ENCODE results near the gene OSBPL7. TPM values are rescaled to one million over a fixed set of nuclear protein-coding genes. Genes with fewer than 3 reads are reported as not detected.

The OSBPL7 gene
- total RNA-seq, 1 donor from 2014 or later: 5.1 TPM

DNA sequence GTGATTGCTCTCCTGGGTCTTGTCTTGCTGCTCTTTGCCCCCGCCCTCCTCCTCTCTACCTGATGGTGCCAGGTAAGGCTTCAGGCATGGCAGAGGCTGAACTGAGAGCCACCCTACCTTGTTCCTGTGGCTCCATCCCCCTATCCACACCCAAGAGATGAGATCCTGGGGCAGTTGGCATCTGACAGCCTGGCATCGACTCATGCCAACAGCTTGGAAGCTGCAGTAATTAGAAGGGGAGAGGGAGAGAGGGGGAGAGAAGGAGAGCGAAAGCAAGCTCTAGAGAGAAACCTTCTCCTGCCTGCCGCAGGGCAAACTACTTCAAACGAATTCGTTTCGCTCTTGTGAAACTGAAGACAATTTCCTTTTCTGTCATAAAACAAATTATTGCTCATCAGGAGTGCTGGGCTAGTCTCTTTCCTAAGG lies 43.2 kb upstream of the OSBPL7 start:
- H3K27me3 Mint-ChIP-seq (ENCODE audit: insufficient read depth, low read depth): peaks cover 17% of the 10 kb centered on the region
- DNase-seq (ENCODE audit: low spot score): no peak
- H3K4me2 ChIP-seq: no peak overlapping the region
- no peak overlapping the region for H2AFZ ChIP-seq (replicated peaks)
- no peaks in the 10 kb centered on the region for H3K9me3 ChIP-seq (ENCODE audit: low read depth)
- peaks cover 15% of the 10 kb centered on the region for H3K27me3 ChIP-seq
- H4K20me1 ChIP-seq (ENCODE audit: low read depth): no peaks in the 10 kb centered on the region
- peaks cover 8% of the 10 kb centered on the region for H3K4me1 ChIP-seq
- no peaks in the 10 kb centered on the region for H3K36me3 Mint-ChIP-seq
- H3K4me3 Mint-ChIP-seq: no peak overlapping the region
- TF ChIP-seq EZH2 (IDR thresholded peaks at IDR 0.05): no peak
- TF ChIP-seq, protein P1, sequence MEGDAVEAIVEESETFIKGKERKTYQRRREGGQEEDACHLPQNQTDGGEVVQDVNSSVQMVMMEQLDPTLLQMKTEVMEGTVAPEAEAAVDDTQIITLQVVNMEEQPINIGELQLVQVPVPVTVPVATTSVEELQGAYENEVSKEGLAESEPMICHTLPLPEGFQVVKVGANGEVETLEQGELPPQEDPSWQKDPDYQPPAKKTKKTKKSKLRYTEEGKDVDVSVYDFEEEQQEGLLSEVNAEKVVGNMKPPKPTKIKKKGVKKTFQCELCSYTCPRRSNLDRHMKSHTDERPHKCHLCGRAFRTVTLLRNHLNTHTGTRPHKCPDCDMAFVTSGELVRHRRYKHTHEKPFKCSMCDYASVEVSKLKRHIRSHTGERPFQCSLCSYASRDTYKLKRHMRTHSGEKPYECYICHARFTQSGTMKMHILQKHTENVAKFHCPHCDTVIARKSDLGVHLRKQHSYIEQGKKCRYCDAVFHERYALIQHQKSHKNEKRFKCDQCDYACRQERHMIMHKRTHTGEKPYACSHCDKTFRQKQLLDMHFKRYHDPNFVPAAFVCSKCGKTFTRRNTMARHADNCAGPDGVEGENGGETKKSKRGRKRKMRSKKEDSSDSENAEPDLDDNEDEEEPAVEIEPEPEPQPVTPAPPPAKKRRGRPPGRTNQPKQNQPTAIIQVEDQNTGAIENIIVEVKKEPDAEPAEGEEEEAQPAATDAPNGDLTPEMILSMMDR (IDR thresholded peaks at IDR 0.05): no peak
- no peak for TF ChIP-seq EZH2phosphoT487 (IDR thresholded peaks at IDR 0.05)
- peaks cover 6% of the 10 kb centered on the region for H3K4me1 Mint-ChIP-seq
- no peaks in the 10 kb centered on the region for H3K79me2 ChIP-seq (ENCODE audit: low read depth)
- peaks cover 1% of the 10 kb centered on the region for H3F3A ChIP-seq (ENCODE audit: low read depth)
- no peak overlapping the region for H3K27ac Mint-ChIP-seq
- no peak overlapping the region for H3K4me3 ChIP-seq
- no peaks in the 10 kb centered on the region for H3K9me3 Mint-ChIP-seq
- no peaks in the 10 kb centered on the region for H3K36me3 ChIP-seq
- H3K9ac ChIP-seq: no peak overlapping the region
- no peak overlapping the region for H3K27ac ChIP-seq

- Histone ChIP-seq H3K4me3 (no peak overlapping the region), H3K27ac (no peak overlapping the region), H2AFZ (replicated peaks) (no peak overlapping the region), H3K27me3 (peaks cover 22% of the 10 kb centered on the region), H3K36me3 (no peaks in the 10 kb centered on the region), H3K9ac (no peak overlapping the region), H3K79me2 (ENCODE audit: low read depth) (no peaks in the 10 kb centered on the region), H3K4me2 (no peak overlapping the region), H3K9me3 (ENCODE audit: low read depth) (no peaks in the 10 kb centered on the region), H3F3A (ENCODE audit: low read depth) (no peaks in the 10 kb centered on the region), H4K20me1 (ENCODE audit: low read depth) (no peaks in the 10 kb centered on the region), H3K4me1 (peaks cover 5% of the 10 kb centered on the region)
- Mint-ChIP-seq H3K27ac (no peak overlapping the region), H3K27me3 (ENCODE audit: insufficient read depth, low read depth) (peaks cover 29% of the 10 kb centered on the region), H3K4me3 (no peak overlapping the region), H3K9me3 (no peaks in the 10 kb centered on the region), H3K36me3 (no peaks in the 10 kb centered on the region), H3K4me1 (no peaks in the 10 kb centered on the region)
- DNase-seq (ENCODE audit: low spot score): no peak
- no peak for TF ChIP-seq EZH2 (IDR thresholded peaks at IDR 0.05)
- no peak for TF ChIP-seq EZH2phosphoT487 (IDR thresholded peaks at IDR 0.05)
- TF ChIP-seq, protein P1 (IDR thresholded peaks at IDR 0.05): no peak
These were observed 41.2 kb upstream of the OSBPL7 start for GRCh38 chr17:47862621-47863440.

- TF ChIP-seq, protein P1 (IDR thresholded peaks at IDR 0.05): no peak
- TF ChIP-seq EZH2 (IDR thresholded peaks at IDR 0.05): no peak
- no peak for TF ChIP-seq EZH2phosphoT487 (IDR thresholded peaks at IDR 0.05)
- Mint-ChIP-seq H3K4me3 (no peak overlapping the region), H3K36me3 (no peaks in the 10 kb centered on the region), H3K27me3 (ENCODE audit: insufficient read depth, low read depth) (peaks cover 27% of the 10 kb centered on the region), H3K9me3 (no peaks in the 10 kb centered on the region), H3K27ac (no peak overlapping the region), H3K4me1 (no peaks in the 10 kb centered on the region)
- no peak overlapping the region for H3K9ac ChIP-seq
- H3K4me3 ChIP-seq: no peak overlapping the region
- no peak for DNase-seq (ENCODE audit: low spot score)
- peaks cover 44% of the 10 kb centered on the region for H3K27me3 ChIP-seq
- H3K4me1 ChIP-seq: peaks cover 5% of the 10 kb centered on the region
- H3K79me2 ChIP-seq (ENCODE audit: low read depth): no peaks in the 10 kb centered on the region
- no peaks in the 10 kb centered on the region for H3K36me3 ChIP-seq
- H2AFZ ChIP-seq (replicated peaks): no peak overlapping the region
- H3K27ac ChIP-seq: no peak overlapping the region
- H3K9me3 ChIP-seq (ENCODE audit: low read depth): no peaks in the 10 kb centered on the region
- no peak overlapping the region for H3K4me2 ChIP-seq
- no peaks in the 10 kb centered on the region for H3F3A ChIP-seq (ENCODE audit: low read depth)
- H4K20me1 ChIP-seq (ENCODE audit: low read depth): no peaks in the 10 kb centered on the region
These were observed 38.8 kb upstream of the OSBPL7 start for GRCh38 chr17:47860386-47860785.

Measured in neural progenitor cell (in vitro differentiated cells).